Skin of body (tissue), 2 donors: Measurements from ENCODE around the gene MTFR2. TPM values are rescaled to one million over a fixed set of nuclear protein-coding genes. Genes with fewer than 3 reads are reported as not detected.
"Not testable (repeated sequence)": the region's sequence is repeated elsewhere in the genome, so short reads cannot be mapped to it uniquely, and the experiment has no call there.

Experiments
- DNase-seq: peaks from one replicate; lab custom pipeline; 2025; lab: John Stamatoyannopoulos, UW
- total RNA-seq: library from RNA; depleted of rRNA; stranded (reverse); fragments of >200 nt; gene quantifications from one replicate; pipeline ENCODE4 v1.2.3, GENCODE V29; 2014

MTFR2 gene
- total RNA-seq, 1 donor from 2014 or later = 0.89 TPM

DNA sequence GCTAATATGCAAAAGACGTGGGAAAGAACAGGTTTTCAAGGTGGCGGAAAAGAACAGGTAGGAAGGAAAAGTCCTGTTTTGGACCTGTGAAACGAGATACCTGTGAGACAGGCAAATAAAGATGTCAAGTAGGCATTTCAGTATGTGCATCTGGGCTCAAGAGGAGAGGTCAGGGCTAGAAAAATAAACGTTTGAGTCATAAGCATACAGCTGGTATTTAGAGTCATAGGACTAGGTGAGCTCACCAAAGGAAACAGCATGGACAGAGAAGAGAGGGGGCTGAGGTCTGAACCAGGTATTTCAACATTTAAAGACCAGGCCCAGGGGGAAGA lies 14.9 kb downstream of the MTFR2 start:
- DNase-seq = no peak

- no peak for DNase-seq
Measured at GRCh38 chr6:136232701-136233100, 17.4 kb downstream of the MTFR2 start.

GRCh38 chr6:136230219-136230853 lies 19.8 kb downstream of the MTFR2 start:
- DNase-seq = no peak

DNA sequence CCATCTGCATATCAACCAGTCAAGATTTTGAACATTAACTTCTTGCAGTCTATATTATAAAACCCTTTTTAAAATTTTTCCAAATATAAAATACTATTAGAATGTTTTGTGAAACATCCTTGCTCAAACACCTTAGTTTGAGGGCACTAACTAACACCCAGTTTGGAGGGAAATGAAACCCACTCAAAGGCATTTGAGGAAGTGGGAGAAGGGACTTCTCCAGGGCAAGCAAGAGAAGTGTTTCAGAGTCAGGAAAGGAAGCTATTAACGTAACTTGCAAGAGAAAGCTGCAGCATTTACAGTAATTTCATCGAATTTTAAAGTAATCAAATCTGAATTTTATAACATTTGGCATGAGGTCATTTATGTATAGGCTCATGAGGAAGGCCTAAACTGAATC lies 21.3 kb downstream of the MTFR2 start:
- DNase-seq = no peak

- DNase-seq = no peak
Measured at GRCh38 chr6:136226674-136227377, 23.3 kb downstream of the MTFR2 start.

- DNase-seq = peak; percentile 59
Measured at GRCh38 chr6:136226027-136226673, 24.0 kb downstream of the MTFR2 start.

DNA sequence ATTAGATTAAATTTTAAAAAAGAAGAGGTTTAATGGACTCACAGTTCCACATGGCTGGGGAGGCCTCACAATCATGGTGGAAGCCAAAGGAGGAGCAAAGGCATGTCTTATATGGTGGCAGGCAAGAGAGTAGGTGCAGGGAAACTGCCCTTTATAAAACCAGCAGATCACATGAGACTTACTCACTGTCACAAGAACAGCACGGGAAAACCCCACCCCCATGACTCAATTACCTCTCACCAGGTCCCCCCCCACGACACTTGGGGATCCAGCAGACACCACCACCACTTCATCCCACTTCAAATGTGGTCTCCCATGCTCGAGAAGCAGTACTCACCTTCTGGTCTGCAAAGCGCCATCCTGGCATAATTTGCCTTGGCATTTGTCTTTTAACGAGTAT lies 24.6 kb downstream of the MTFR2 start:
- no peak for DNase-seq

DNA sequence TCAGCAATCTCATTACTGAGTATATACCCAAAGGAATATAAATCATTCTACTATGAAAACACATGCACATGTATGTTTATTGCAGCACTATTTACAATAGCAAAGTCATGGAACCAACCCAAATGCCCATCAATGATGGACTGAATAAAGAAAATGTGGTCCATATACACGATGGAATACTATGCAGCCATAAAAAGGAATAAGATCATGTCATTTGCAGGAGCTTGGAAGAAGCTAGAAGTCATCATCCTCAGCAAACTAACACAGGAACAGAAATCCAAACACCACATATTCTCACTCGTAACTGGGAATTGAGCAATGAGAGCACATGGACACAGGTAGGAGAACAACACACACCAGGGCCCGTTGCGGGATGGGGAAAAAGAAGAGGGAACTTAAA lies 25.1 kb downstream of the MTFR2 start:
- not testable (repeated sequence) for DNase-seq

GRCh38 chr6:136216503-136217401 lies 33.4 kb downstream of the MTFR2 start:
- DNase-seq = no peak

DNA sequence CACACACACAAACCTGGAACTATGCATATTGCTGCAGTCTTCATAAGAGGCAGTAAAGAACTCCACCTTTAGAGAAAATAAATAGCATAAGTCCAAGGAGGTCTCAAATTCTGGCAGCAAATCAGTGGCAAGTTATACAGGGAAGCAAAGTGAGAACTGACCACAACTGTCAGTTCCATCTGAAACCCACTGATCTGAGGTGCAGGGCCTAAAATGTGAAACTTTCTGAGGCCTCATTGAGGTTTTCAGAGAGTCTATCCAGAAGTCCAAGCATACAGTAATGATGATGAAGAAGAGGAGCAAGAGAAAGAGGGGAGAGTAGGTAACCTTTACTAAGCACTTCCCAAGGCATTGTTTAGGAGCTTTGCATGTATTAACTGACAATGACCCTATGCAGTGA lies 36.3 kb downstream of the MTFR2 start:
- no peak for DNase-seq

DNA sequence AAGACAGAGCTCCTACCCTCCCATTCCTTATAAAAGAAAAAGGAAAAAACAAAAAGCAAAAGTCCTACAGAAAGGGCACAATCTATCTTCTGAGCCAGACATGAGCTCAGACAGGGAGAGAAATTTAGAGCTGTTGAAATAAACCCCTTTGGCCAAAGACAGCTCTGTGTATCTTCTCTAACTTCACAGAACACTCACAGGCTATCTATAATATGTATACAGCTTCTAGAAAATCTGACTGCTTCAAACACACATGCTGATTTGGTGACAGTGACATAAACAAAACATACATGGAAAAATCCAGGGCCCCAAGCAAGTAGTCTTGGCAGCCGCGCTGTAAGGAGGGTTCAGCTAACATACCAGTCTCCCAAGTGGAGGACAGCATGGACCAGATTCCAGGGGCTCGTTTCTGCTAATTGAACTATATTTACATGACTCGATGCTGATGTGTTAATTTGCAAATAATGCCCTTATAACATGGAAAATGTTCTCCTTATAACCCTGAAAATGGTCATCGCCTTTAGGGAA lies 37.0 kb downstream of the MTFR2 start:
- no peak for DNase-seq

- no peak for DNase-seq
Measured at GRCh38 chr6:136212608-136213007, 37.5 kb downstream of the MTFR2 start.

- DNase-seq = no peak
Measured at GRCh38 chr6:136210398-136211165, 39.5 kb downstream of the MTFR2 start.

DNA sequence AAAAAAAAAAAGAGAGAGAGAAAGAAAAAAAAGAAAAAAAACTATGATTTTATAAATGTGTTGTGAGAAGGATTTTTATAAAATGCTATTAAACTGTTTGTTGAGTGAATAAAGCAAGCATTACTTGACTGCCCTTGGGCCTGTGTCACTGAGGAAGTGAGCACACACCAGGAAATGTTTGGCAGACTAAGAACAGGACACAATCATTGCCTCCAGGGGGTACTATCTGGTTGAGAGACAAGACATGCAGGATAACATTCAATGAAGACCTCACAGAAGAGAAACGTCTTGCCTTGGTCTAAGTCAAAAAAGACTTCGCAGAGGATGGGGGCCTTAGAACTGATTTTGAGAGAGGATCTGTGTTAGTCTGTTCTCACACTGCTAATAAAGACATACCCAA lies 40.6 kb downstream of the MTFR2 start:
- no peak for DNase-seq

DNA sequence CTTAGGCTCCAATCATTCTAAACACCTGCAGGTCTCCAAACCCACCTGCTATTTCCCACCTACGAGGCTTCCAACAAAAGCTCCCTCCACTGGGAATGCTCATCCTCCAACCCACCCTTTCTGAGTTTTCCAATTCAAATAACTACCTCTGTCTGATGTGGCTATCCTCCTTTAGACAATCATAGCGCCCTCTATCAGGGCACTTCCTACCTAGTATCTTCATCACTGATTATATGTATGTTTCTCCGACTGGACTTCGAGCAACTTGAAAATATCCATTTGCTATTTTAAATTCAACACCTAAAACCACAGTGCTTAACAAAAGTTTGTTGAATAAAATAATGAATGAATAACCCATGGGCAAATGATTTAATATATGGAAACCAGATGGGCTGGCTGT lies 41.3 kb downstream of the MTFR2 start:
- no peak for DNase-seq

GRCh38 chr6:136201732-136202131 lies 48.4 kb downstream of the MTFR2 start:
- peak; percentile 9 for DNase-seq

DNA sequence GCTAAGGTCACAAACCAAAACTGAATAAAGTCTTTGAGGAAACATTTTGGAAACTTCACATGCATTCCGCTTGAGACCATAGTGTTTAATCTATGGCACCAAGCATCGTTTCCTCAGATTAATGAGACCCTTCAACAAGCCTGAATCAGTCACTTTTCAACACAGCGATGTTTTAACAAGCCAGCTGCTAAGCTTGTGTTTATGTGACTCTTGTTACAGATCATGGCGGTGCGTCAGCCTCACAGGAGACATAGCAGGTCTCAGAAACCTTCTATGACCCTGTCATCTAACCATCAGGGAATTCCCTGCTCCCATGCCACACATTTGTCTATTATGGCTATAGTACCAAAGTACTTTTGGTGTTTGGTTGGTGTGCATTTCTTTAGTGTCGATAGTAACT lies 57.2 kb downstream of the MTFR2 start:
- DNase-seq = no peak

DNA sequence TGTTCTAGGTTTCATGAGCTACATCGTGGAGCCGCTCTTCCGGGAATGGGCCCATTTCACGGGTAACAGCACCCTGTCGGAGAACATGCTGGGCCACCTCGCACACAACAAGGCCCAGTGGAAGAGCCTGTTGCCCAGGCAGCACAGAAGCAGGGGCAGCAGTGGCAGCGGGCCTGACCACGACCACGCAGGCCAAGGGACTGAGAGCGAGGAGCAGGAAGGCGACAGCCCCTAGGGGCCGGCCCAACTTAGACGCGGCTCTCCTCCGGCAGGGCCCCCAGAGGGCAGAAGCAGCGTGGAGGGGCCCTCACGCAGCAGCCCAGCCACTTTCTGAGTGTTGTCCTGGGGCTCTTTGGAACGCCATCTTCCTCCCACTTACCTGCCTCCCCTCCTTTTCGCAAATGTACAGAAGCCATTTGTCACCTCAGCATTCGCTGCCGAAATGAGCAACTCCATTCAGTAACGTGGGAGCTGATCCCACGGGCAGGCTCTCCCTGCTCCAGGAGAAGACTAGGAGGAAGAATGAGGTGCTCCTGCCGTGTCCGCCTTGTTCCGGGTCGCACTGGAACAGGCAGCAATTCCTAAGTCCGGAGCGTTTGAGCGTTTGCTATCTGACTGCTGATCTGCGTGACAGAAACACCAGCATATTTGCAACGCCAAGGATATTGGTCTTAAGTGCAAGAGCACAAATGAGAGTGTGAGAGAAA lies 58.4 kb downstream of the MTFR2 start:
- no peak for DNase-seq

- DNase-seq = no peak
Measured at GRCh38 chr6:136189104-136189503, 61.0 kb downstream of the MTFR2 start.

- no peak for DNase-seq
Measured at GRCh38 chr6:136188486-136188885, 61.6 kb downstream of the MTFR2 start.
